GM13977 (cell line): ENCODE results near the gene SDR42E2.

Source experiments
- DNase-seq: peaks from one replicate; pipeline ENCODE4 v3.0.0; 2012; ENCODE audit warnings: low spot score
- in situ Hi-C: fragments of 300-500 bp; cut with MboI; formaldehyde crosslinking; loops from one replicate; pipeline ENCODE4 v1.12.0; 2022; ENCODE audit warnings: low sequenced_read_pairs, low pct_unique_long_range_greater_than_20kb, mixed read lengths, inconsistent platforms; ENCODE audit not compliant: unreplicated experiment
- TF ChIP-seq, protein P1 (sequence below): IDR thresholded peaks from 2 replicates; pipeline ENCODE4 v1.5.1; 2012; ENCODE audit warnings: mild to moderate bottlenecking, control low read depth; ENCODE audit not compliant: insufficient read depth; ENCODE audit errors: extremely low read depth, missing control alignments

SDR42E2 gene

DNA sequence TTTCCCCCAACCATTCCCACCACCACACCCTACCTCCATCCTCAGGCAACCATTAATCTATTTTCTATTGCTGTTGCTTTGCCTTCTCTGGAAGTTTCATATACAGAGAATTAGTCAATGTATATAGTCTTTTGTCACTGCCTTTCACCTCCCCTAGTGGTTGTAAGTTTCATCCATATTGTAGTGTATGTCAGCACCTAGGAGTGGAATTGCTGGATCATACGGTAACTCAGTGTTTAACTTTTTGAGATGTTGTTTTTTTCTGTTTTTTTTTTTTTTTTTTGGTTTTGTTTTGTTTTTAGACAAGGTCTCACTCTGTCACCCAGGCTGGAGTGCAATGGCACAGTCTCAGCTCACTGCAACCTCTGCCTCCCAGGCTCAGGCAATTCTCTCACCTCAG lies 60.7 kb downstream of the SDR42E2 start:
- no peak for DNase-seq
- in situ Hi-C loops, result no loop called here
- TF ChIP-seq, protein P1, sequence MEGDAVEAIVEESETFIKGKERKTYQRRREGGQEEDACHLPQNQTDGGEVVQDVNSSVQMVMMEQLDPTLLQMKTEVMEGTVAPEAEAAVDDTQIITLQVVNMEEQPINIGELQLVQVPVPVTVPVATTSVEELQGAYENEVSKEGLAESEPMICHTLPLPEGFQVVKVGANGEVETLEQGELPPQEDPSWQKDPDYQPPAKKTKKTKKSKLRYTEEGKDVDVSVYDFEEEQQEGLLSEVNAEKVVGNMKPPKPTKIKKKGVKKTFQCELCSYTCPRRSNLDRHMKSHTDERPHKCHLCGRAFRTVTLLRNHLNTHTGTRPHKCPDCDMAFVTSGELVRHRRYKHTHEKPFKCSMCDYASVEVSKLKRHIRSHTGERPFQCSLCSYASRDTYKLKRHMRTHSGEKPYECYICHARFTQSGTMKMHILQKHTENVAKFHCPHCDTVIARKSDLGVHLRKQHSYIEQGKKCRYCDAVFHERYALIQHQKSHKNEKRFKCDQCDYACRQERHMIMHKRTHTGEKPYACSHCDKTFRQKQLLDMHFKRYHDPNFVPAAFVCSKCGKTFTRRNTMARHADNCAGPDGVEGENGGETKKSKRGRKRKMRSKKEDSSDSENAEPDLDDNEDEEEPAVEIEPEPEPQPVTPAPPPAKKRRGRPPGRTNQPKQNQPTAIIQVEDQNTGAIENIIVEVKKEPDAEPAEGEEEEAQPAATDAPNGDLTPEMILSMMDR, result no peak

DNA sequence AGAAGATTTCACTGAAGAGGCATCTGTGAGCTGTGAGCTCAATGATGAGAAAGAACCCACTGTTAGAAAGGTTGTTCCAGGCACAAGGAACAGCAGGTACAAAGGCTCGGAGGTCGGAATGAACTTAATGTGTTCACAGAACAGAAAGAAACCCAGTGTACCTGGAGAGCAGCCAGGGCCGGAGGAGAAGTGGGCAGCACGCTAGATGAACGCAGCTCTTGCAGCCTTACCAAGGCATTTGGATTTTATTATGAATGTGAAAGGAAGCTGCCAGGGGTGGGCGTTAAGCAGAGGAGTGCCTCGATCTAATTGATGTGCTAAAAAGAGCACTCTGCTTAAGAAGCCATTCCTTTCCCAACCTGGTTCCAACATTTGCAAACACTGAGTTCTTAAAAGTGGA lies 62.8 kb downstream of the SDR42E2 start:
- in situ Hi-C loops, result no loop called here

DNA sequence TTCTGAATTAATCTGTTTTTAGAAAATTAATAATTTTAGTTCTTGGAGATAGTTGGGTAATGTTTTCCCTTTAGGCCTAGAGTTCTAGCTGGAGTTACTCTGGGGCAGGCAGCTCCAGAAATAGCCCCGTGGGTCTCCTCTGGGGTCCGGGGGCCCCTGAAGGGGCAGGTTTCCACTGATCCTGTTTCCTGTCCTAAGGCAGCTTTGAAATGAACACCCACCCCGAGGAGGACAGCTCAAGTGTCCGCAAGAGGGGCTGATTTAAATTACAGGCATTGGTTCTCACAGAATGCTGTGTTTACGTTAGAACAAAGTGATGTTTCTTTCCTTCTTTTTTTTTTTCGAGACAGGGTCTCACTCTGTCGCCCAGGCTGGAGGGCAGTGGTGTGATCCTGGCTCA lies 67.6 kb downstream of the SDR42E2 start:
- DNase-seq, result no peak
- TF ChIP-seq, protein P1, result no peak
- in situ Hi-C loops, result no loop called here

More for the DNA sequence above, 62.8 kb downstream of the SDR42E2 start:
- no peak for DNase-seq
- TF ChIP-seq, protein P1, result no peak

DNA sequence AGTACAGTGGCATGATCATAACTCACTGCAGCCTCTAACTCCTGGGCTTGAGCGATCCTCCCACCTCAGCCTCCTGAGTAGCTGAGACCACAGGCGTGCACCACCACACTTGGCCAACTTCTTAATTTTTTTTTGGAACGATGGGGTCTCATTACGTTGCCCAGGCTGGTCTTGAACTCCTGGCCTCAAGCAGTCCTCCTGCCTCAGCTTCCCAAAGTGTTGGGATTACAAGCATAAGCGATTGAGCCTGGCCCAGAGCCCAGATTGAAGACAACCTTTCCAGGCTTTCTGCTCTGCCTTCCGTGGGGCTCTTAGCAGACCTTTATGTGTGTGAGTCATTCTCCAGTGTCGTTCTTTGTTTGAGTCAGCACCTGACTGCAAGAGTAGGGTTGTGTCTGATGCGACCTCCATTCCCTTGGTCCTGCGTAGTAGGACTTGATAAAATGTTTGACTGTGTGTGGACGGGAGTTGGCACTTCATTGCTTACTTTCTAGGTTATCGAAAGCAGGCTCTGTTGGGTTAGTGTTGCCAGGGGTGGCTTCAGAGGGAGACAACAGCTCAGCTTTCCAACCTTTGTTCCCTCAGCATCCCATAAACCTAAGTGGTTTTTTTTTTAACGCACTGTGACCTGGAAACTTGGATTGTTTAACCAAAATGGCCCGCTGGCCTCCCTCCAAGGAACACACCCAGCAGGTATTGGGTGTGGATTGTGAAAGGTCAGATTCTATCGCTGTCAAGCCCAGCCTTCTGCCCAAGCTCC lies 70.2 kb downstream of the SDR42E2 start:
- DNase-seq, result no peak
- TF ChIP-seq, protein P1, result no peak
- in situ Hi-C loops, result no loop called here

DNA sequence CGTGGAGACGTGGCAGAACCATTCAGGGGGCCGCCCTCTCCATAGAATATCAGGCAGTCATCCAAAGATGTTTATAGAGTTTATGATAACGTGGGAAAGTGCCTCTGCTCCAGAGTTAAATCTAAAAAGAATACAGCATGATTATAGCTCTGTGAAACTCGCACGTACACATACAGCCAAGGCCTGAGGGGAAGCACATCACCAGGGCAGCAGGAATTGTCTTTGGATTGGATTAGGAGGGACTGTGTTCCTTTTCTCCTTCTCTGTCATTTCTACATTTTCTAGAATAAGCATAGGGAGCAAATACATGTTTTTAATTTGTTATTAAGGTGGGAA lies 70.7 kb downstream of the SDR42E2 start:
- TF ChIP-seq, protein P1, result no peak
- in situ Hi-C loops, result no loop called here
- no peak for DNase-seq

DNA sequence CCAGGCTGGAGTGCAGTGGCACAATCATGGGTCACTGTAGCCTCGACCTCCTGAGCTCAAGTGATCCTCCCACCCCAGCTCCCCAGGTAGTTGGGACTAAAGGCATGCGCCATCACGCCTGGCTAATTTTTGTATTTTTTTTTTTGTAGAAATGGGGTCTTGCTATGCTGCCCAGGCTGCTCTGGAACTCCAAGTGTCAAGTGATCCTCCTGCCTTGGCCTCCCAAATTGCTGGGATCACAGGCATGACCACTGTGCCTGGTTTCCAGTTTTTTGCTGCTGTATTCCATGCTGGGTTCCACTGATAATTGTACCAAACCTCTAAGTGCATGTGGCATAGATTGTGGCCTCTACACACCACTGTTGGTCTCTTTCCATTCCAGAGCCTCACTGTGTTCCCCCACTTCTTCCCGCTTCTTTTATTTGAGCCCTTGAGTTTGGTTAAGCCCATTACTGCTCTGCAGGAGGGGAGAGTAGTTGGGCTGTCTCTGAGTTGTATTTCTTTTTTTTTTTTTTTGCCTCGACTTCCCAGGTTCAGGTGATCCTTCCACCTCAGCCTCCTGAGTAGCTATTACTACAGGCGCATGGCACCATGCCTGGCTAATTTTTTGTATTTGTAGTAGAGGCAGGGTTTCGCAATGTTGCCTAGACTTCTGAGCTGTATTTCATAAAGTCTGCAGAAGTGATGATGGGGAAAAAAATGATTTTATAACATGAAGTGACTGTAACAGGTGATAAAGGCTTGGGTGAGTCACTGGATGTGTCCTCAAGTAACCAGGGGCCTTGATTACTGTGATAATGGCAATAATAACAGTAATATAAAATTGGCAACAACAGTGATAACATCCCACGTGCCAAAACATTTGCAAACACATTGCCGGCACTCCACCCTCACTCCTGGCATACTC lies 73.8 kb downstream of the SDR42E2 start:
- DNase-seq, result no peak
- TF ChIP-seq, protein P1, result no peak
- in situ Hi-C loops, result no loop called here
